Myometrial cell (primary cell): ENCODE measurements around the gene SMTNL1. TPM values are rescaled to one million over a fixed set of nuclear protein-coding genes. Genes with fewer than 3 reads are reported as not detected.

Source experiments
- total RNA-seq: library from RNA; depleted of rRNA; stranded (reverse); fragments of >200 nt; gene quantifications from 2 replicates; pipeline ENCODE4 v1.2.3, GENCODE V29; 2015

SMTNL1 gene, protein sequence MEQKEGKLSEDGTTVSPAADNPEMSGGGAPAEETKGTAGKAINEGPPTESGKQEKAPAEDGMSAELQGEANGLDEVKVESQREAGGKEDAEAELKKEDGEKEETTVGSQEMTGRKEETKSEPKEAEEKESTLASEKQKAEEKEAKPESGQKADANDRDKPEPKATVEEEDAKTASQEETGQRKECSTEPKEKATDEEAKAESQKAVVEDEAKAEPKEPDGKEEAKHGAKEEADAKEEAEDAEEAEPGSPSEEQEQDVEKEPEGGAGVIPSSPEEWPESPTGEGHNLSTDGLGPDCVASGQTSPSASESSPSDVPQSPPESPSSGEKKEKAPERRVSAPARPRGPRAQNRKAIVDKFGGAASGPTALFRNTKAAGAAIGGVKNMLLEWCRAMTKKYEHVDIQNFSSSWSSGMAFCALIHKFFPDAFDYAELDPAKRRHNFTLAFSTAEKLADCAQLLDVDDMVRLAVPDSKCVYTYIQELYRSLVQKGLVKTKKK
- not detected in 2 replicates for total RNA-seq

GRCh38 chr11:57536947-57537619, at the start of gene SMTNL1:
Gene SMTNL1, plus strand, starts transcription at chr11:57537595. Its CDS starts 5,048 bp downstream, at chr11:57542643.

DNA sequence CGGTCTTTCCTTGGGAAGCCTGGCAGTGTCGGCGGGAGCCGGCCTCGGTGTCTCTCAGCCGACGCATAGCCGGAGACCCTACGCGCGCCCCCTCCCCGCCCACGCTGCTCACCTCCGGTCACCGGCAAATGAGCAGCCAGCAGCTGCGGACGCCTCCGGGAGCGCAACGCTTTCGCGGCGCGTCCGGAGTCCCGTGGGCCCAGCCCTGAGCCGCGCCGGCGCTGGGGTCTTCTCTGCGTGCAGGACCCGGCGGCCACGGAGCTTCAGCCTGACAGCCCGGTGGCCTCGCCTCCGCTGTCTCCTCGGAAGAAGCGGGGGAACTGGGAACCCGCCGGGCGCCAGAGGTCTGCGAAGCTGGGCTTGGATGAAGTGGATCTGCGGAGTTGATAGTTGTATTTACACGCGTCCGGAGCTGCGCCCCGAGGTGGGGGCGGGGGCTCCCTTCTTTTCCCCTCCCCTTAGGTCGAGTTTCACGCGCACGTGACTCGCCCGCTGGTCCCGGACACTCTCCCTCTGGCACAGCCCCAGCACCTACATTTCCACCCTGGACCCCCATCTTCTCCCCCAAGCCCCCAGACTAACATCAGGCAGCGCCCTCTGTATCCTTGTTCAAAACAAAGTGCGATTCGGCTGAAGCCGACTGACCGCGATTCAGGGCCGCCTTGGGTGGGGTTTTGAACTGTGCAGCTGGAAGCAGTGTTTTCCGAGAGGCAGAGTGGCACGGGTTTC, 21.9 kb upstream of the SMTNL1 start, which contains the start of gene SLC43A1:
Gene SLC43A1 (minus strand): TSS at position 371 of the 729 bp plus-strand sequence. CDS start 1,591 bp downstream, outside the sequence.

GRCh38 chr11:57530596-57531507, 6.5 kb upstream of the SMTNL1 start, which contains the start of gene TIMM10:
Gene TIMM10, minus strand, starts transcription at chr11:57530754. Its CDS starts 565 bp downstream, at chr11:57530189.

GRCh38 chr11:57567515-57568329, 30.3 kb downstream of the SMTNL1 start, which contains the start of gene UBE2L6:
Gene UBE2L6, minus strand, starts transcription at chr11:57567672. Its CDS starts 61 bp downstream, at chr11:57567611.

DNA sequence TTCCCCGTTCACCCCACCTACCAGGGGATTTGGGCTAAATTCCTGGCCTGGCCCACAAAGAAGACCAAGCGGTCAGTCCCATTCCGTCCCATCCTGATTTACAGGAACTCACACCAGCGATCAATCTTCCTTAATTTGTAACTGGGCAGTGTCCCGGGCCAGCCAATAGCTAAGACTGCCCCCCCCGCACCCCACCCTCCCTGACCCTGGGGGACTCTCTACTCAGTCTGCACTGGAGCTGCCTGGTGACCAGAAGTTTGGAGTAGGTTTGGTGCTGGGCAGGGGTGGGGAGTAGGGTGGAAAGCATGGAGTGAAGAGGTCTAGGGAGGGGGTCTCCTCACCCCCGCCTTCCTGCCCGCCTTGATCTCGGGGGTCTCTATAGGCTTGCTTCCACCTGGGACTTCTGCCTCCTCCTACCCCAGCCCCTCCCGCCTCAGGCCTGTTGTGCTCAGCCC, 60.1 kb downstream of the SMTNL1 start, which contains the start of gene SERPING1:
Gene SERPING1 (plus strand): TSS at position 225 of the 455 bp plus-strand sequence. CDS start 586 bp downstream, outside the sequence.

Other genes with a start within 250 kb of the SMTNL1 start
- gene TNKS1BP1, start 212.6 kb upstream of the SMTNL1 start, total RNA-seq, result 72.8 and 73.8 TPM in 2 replicates
- gene SSRP1, start 201.7 kb upstream of the SMTNL1 start, total RNA-seq, result 103 and 138 TPM in 2 replicates
- gene P2RX3, start 199.2 kb upstream of the SMTNL1 start, total RNA-seq, result not detected in 2 replicates
- not detected in 2 replicates for gene PRG3, start 156.4 kb upstream of the SMTNL1 start, total RNA-seq
- gene PRG2, start 146.9 kb upstream of the SMTNL1 start, total RNA-seq, result not detected in 2 replicates
- 83.5 and 190 TPM in 2 replicates for gene SLC43A3, start 110.5 kb upstream of the SMTNL1 start, total RNA-seq
- gene RTN4RL2, start 77.1 kb upstream of the SMTNL1 start, total RNA-seq, result 1.4 and 1.7 TPM in 2 replicates
- gene SLC43A1, start 21.9 kb upstream of the SMTNL1 start, total RNA-seq, result 19.9 and 20.9 TPM in 2 replicates
- 41.5 and 43.8 TPM in 2 replicates for gene TIMM10, start 6.8 kb upstream of the SMTNL1 start, total RNA-seq
- gene UBE2L6, start 30.1 kb downstream of the SMTNL1 start, total RNA-seq, result 66.6 and 96.0 TPM in 2 replicates
- 157 and 185 TPM in 2 replicates for gene SERPING1, start 60.1 kb downstream of the SMTNL1 start, total RNA-seq
- 0.18 TPM in 1 of 2 replicates, not detected in the other for gene YPEL4, start 112.3 kb downstream of the SMTNL1 start, total RNA-seq
- gene CLP1, start 120.2 kb downstream of the SMTNL1 start, total RNA-seq, result 15.8 and 23.9 TPM in 2 replicates
- gene ZDHHC5, start 130.5 kb downstream of the SMTNL1 start, total RNA-seq, result 36.9 and 42.5 TPM in 2 replicates
- gene MED19, start 174.6 kb downstream of the SMTNL1 start, total RNA-seq, result 28.0 and 31.5 TPM in 2 replicates
- gene TMX2, start 175.0 kb downstream of the SMTNL1 start, total RNA-seq, result 61.4 and 76.0 TPM in 2 replicates
- 182 and 215 TPM in 2 replicates for gene SELENOH, start 203.9 kb downstream of the SMTNL1 start, total RNA-seq
- not detected in 2 replicates for gene BTBD18, start 214.2 kb downstream of the SMTNL1 start, total RNA-seq
- 68.3 and 83.8 TPM in 2 replicates for gene CTNND1, start 224.2 kb downstream of the SMTNL1 start, total RNA-seq